Middle frontal gyrus (tissue), 1 donor: ENCODE measurements around the gene EIF3K.
A peak's percentile ranks its signal among the peaks of the same experiment; 100 is the strongest.
"Not testable (repeated sequence)": the region's sequence is repeated elsewhere in the genome, so short reads cannot be mapped to it uniquely, and the experiment has no call there.

Source experiments
- DNase-seq: peaks from one replicate; pipeline ENCODE4 v3.0.0-alpha.2; 2015; ENCODE audit warnings: low spot score; ENCODE audit errors: extremely low spot score

The EIF3K gene

GRCh38 chr19:38617764-38618589 lies 1.0 kb upstream of the EIF3K start, which contains the start of gene MAP4K1:
Gene MAP4K1 (minus strand): TSS chr19:38617953. CDS start chr19:38617895, 58 bp downstream.
- peak; percentile 6 for DNase-seq

GRCh38 chr19:38619361-38620174 lies 580 bp downstream of the EIF3K start:
- DNase-seq, result no peak

GRCh38 chr19:38624822-38625221 lies 5.8 kb downstream of the EIF3K start:
- no peak for DNase-seq

- no peak for DNase-seq
Observed at GRCh38 chr19:38626401-38626800, 7.4 kb downstream of the EIF3K start.

DNA sequence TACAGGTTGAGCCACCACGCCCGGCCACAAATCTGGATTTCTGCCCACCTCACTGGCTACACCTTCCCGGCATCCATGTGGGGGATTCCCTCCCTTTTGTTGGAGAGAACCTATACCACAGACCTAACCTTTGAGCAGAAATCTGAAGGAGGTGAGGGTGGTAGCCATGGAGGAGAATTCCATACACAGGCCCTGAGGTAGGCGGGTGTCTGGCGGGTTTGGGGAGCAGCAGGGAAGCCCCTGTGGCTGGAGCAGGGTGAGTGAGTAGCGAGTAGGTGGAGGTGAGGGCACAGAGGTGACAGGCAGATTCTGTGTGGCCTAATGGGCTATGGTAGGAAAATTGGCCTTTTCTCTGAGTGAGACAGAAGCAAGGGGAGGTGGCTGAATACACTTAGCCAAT lies 10.6 kb downstream of the EIF3K start:
- no peak for DNase-seq

DNA sequence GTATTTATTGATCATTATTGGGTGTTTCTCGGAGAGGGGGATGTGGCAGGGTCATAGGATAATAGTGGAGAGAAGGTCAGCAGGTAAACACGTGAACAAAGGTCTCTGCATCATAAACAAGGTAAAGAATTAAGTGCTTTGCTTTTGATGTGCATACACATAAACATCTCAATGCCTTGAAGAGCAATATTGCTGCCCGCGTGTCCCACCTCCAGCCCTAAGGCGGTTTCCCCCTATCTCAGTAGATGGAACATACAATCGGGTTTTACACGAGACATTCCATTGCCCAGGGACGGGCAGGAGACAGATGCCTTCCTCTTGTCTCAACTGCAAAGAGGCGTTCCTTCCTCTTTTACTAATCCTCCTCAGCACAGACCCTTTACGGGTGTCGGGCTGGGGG lies 12.3 kb downstream of the EIF3K start:
- not testable (repeated sequence) for DNase-seq

- not testable (repeated sequence) for DNase-seq
Observed at GRCh38 chr19:38631811-38632475, 13.0 kb downstream of the EIF3K start.

GRCh38 chr19:38632476-38633213 lies 13.7 kb downstream of the EIF3K start:
- no peak for DNase-seq

- DNase-seq, result peak; percentile 49
Observed at GRCh38 chr19:38634757-38635482, 15.9 kb downstream of the EIF3K start.

DNA sequence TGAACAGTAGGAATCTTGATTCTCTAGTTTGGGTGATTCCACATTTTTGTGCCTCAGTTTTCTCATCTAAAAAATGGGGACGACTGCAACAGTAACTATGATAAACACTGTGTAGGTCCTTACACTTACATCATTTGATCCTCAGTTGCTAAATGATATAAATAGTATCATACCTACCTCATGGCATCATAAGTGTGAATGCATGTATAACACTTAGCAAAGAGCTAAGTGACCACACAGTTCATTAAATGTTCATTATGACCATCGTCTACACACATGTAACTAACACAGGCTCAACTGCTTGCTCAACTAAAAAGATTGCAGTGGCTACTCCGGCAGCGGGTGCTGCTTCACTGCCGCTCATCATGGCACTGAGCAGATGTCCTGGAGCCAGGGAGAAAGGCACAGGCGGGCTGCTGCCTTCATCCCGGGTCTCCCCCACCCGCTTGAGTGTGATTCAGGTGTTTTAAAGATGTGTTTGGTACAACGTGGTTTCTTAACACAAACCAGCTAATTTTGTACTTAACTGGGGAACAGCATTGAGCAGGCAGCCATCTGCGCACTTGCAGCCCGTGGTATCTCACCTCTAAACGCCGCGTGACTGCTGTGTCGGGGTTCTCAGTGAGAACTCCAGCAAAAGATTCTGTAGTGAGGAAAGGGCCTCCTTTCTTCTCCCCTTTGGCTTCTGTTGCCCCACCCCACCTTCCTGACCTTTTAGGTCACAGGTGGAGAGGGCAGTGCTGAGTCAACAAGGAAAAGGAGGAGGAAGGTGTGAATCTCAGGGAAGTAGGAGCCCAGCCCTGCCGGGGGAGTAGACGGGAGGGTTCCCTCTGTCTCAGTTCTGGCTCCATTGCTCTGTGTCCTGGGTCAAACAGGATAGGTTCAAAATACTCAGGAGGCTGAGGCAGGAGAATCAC lies 16.8 kb downstream of the EIF3K start:
- DNase-seq, result no peak

DNA sequence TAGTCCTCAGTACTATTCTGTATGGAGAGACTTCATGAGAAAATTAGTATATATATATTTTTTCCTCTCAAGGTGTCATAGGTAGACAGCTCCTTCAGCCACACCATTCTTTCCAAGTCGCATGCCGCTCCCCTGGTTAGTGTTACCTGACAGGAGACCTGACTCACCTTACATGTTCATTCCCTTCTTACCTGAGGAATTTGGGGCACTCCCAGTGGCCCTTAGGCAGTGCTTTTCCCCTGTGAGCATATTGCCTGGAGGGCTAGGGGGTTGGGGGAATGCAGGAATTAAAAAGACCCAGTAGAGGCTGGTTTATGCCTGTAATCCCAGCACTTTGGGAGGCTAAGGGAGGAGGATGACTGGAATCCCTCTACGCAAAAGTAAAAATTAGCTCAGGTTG lies 19.5 kb downstream of the EIF3K start:
- no peak for DNase-seq

DNA sequence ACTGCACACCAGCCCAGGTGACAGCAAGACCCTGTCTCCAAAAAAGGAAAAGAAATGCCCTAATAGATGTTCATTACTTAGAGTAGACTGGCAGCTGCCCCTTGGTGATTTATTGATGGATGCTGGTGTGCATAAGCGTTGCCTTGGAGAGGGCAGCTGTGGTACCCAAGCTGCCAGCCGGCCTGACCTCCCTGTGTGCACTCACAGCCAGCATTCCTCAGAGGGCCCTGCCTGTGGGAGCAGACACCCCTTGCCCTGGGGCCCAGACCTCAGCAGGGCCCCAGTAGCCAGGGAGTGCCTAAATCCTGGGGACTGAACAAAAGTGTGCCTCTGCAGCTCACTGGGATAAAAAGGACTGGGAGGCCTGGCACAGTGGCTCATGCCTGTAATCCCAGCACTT lies 20.7 kb downstream of the EIF3K start:
- no peak for DNase-seq

- no peak for DNase-seq
Observed at GRCh38 chr19:38640368-38640767, 21.4 kb downstream of the EIF3K start.

- DNase-seq, result no peak
Observed at GRCh38 chr19:38642176-38642575, 23.2 kb downstream of the EIF3K start.

DNA sequence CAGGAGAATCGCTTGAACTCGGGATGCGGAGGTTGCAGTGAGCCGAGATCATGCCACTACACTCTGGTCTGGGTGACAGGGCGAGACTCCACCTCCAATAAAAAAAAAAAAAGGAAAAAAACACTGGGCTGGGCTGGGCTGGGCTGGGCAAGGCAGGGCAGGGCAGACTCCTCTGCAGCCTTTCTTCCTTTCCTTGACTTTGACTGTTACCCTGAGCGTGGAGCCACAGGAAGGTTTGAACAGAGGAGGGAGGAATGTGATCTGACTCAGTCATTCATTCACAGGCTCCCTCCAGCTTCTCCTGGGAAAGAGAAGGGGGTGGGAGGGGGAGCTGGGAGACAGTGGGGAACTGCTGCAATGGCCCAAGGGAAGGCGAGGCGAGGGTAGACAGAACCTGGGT lies 25.7 kb downstream of the EIF3K start:
- DNase-seq, result no peak

DNA sequence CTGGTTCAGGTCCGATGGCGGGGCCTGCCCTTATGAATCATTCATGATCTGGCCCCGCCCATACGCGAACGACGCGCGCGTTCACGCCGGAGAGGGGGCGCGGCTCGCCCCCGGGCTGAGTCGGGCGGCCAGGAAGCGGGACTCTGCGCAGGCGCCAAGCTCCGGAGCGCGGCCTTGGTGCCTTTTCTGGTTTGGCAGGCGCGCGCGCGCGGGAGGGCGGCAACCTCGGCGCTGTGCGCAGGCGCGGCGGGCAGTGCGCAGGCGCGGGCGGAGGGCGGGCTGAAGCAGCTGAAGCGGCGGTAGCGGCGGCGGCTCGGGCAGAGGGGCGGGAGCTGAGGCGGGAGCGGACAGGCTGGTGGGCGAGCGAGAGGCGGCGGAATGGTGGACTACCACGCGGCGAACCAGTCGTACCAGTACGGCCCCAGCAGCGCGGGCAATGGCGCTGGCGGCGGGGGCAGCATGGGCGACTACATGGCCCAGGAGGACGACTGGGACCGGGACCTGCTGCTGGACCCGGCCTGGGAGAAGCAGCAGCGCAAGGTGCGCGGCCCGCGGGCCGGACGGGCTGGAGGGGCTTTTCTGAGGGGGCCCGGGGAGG lies 28.5 kb downstream of the EIF3K start, which contains the start of gene ACTN4:
Gene ACTN4, plus strand, starts transcription at position 282 of the 598 bp plus-strand sequence. Its CDS starts 97 bp downstream, at position 379.
- peak; percentile 97 for DNase-seq

DNA sequence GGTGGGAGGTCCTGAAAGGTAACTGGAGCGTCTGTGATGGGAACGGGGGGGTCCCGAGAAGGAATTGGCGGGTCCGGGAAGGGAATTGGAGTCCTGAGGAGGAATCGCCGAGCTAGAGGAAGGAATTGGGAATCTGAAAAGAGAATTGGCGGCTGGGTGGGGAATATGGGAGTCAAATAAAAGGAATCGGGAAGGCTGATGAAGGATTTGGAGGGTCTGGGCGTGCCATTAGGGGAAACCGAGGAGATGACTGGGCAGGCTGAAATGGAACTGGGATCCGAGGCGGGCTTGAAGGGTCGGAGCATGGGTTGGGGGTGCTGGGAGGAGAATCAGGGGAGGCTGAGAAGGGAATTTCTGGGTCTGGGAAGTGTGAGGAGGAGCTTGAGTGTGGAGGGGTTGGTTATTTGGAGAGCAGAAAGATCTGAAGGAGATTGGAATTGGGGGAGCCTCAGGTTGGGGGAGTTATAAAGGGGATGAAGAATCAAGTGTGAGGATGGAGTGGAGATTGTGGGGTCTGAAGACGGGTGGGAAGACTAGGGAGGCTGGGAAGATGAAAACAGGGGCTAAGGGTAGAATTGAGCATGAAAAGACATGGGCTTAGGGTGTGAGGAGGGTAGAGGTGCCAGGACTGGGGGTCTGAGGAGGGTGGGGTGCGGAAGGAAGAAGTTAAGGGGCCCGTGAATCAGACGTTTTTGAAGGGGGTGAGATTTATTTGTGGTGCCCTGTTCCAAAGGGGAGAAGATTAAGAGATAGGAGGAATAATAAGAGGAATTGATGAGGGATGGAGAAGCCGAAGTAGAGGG lies 29.2 kb downstream of the EIF3K start:
- no peak for DNase-seq

- DNase-seq, result no peak
Observed at GRCh38 chr19:38648769-38649304, 29.8 kb downstream of the EIF3K start.
